ENCODE data around the gene TNFRSF8.

Gene TNFRSF8

DNA sequence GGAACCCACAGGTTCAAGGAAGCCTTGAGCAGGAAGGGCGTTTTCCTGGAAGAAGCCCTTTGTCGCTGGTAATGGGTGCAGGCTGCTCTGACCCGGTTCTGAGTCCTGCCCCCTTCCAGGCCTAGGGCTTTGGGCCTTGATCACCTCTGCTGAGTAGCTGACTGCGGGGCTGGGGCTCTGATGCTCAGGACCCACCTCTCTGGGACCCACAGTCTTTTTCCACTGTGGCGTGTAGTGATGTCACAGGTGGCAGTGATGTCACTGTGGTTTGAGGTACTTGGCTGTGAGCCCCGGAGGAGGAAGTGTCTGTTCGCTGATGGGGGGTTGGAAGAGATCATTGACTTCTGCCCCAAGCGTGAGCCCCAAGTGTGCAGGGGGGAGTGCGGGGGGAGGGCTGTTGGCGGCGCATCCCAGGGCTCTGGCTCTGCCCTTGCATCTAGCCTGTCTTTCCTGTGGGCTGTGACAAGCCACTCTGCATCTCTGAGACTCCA, 110.6 kb downstream of the TNFRSF8 start:
- peak; percentile 69 to 91 for DNase-seq (ENCODE audit: low read depth in 2 of 2)

DNA sequence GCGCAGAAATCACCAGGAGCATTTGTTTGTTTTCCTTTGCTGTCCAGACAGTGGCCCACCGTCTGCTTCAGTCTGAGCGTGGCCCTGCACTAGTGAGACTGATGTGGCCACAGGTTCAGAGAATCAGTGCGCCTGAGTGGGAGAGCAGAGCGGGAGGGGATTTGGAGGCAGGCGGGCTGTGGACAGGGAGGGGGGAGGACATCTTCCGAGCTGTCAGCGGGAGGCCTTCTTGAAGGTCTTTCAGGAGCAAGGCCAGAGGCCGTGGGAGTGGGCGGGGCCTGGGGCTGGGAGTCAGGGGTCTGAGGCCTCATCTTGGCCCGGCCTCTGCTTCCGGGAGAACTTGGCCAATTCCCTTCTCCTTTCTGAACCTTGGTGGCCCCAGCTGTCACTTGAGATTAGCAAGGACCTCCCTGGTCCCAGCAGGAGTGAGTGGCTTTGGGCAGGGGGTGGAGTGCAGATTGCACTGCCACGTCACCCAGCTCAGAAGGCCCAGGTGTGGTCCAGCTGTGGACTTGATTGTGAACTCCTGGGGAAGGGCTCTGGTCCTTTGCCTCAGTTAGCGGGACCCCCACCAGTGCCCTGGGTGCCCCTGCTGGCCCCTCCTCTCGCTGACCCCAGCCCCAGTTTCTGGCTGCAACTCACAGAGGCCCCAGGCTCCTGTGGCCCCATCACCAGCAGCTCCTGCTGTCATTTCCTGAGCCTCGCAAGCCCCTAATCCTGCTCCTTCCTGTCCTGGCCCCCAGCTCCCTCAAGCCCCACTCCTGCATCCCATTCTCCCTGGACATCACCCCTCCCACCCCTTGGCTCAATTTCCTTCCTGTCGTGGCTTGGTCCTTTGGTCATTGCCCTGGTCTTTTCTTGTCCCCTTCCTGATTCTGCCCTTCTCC, 112.1 kb downstream of the TNFRSF8 start:
- no peak for DNase-seq (ENCODE audit: low read depth in 2 of 2)

DNA sequence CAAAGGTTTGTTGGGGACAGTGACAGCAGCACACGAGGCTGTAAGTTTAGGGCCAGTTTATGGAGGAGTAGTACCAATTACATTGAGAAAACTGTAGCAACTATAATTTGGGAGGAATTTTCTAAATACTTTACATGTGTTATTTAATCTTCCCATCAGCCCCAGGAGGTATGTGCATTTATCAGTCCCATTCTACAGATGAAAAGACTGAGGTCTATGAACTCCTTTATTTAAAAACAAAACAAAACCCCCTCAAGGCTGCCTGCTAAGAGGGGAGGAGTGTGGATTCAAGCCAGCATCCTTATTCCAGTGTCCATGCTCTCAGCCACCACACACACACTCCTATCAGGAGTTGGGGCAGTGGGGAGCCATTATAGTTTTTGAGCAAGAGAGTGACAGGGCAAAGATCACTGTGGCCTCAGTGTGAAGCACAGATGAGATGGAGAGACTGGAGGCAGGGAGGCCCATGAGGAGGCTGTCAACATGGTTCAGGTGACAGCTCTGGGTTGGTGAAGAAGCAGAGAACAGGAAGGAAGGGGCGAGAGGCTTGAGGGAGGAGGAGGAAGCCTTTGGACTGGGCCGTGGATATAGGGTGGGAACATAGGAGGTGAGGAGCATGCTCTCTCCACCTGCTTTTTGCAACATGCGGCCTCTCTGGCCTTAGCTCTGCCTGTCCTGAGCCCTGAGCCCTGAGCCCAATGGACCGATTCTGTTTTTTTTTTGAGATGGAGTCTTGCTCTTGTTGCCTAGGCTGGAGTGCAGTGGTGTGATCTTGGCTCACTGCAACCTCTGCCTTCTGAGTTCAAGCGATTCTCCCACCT, 113.4 kb downstream of the TNFRSF8 start:
- DNase-seq (ENCODE audit: low read depth in 2 of 2) = no peak

DNA sequence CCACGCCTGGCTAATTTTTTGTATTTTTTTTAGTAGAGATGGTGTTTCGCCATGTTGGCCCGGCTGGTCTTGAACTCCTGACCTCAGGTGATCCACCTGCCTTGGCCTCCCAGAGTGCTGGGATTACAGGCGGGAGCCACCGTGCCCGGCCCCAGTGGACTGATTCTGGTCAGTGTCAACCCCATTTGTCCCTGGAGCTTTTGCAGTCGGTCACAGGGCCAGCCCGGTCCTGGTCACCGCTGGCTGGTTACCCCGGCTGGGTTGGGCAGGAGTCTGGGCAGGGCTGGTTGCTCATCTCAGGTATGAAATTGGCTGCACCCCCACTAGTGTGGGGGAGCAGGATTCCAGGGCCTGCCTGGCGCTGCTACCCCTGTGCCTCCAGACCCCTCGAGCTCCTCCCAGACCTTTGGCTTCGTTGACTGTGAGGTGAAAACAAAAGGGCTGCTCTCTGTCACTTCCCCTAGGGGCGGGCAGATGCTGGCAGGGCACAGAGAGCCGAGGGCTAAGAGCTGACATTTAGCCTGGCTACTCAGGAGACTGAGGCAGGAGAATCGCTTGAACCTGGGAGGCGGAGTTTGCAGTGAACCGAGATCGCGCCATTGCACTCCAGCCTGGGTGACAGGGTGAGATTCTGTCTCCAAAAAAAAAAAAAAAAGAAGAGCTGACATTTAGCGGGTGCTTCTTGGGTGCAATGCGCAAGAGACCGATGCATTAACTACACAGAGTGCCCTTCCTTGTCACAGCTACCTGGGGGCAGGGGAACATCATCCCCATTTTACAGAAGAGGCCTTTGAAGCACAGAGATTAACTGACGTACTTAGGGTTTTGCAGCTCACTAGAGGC, 114.3 kb downstream of the TNFRSF8 start:
- no peak for DNase-seq (ENCODE audit: low read depth in 2 of 2)

DNA sequence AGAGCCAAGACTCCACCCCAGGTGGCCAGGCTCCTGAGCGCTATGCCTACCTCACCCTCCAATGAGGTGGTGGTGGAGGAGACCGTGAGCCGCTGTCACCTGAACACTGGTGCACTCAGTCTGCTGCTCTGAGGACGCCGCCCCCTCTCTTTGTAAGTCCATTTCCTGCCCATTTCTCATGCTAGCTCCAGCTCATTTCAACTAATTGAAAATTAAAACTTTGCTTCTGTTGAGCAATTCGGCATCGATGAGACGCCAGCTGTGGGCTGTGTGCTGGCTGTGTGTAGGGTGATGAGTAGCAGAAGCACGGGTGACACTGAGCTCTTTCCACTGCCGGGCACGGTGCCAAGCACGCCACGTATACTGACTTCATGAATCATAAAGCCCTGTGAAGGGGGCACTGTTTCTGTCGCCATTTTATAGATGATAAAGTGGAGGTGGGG, 114.9 kb downstream of the TNFRSF8 start:
- peak; percentile 79 to 94 for DNase-seq (ENCODE audit: low read depth in 2 of 2)

DNA sequence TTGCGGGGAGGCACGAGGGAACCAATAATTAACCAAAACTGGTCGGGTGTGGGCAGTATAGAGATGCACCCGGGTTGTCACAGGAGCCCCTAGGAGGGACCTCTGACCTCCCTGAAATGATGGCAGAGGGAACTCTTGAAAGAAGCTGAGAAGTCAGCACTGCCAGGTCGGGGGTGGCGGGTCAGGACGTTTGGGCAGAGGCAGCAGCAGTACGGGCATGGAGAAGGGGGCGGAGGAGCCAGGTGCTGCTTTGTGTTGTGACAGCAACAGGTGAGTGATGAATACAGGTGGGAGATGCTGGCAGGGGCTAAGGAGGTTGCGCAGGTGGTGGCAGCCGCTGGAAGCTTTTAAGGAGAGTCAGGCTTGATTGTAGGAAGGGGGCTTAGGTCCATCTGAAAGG, 115.4 kb downstream of the TNFRSF8 start:
- DNase-seq (ENCODE audit: low read depth in 2 of 2) = no peak

DNA sequence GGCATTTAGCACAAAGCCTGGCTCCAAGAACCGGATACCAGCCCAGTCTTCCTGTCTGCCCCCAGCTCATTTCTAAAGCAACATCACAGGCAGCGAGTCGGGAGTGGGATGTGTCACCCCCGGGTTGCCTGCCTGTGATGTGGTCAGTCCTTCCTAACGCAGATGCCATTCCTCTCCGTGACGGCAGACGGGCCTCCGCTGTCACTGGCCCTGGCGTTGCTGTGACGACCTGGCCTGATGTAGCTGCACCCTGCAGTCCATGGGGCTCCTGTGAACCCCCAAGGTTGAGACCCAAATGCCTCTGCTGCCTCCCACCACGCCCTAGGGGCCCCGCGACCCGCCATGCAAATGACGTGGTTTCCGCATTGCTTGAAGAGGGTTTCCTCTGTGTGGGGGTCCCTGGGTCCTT, 116.0 kb downstream of the TNFRSF8 start:
- DNase-seq (ENCODE audit: low read depth in 2 of 2) = peak; percentile 75 to 77

DNA sequence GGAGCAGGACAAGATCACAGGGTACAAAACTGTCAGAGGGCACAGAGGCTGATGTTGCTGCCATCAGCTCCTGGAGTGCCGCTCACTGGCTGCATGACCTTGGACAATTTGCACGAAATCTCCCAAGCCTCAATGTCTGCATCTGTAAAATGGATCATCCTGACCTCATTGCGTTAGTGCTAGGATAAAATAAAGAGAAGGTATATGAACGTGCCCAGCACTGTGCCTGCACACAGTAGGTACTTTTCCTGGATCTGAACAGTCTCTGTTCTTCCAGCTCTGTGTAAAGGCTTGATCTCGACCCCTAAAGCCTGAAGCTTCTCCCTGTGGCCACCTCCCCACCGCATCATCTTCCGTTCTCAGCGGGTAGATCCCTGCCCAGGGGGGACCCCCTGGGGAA, 116.6 kb downstream of the TNFRSF8 start:
- DNase-seq (ENCODE audit: low read depth in 2 of 2) = no peak

DNA sequence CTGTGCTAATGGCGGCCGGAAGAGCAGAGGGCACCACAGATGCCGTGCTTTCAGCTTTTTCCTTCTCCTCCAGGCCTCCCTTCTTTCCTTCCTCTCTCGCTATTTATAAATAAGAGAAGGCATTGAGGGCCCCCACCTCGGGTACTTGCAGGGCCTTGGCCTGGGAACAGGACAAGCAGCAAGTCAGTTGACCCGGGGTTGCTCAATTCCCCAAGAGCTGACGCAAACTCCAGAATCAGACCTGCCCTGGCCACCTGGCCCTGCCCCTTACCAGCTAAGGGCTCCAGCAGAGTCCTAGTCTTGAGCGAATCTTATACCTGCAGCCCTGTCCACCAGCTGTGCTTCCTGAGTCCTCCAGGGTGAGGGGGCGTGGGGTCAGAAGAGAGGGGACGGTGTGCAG, 117.2 kb downstream of the TNFRSF8 start:
- no peak for DNase-seq (ENCODE audit: low read depth in 2 of 2)

DNA sequence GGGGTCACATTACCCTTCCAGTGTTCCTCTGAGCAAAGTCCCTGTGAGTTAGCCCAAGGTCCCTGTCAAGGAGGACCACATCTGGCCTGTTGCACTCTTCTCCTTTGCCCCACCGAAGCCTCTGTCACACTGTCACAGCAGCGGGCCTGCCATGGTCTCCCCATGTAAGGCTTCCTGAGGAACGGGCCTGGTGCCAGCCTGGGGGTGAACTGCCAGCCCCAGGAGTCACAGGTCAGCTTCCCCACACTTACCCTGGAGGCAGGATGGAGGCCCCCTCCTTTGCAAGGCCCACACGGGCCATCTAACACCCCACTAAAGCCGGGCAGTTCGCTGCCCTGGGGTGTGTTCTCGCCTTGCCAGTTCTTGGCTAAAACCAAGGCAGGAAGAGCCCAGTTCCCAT, 117.8 kb downstream of the TNFRSF8 start:
- DNase-seq (ENCODE audit: low read depth in 2 of 2) = no peak

DNA sequence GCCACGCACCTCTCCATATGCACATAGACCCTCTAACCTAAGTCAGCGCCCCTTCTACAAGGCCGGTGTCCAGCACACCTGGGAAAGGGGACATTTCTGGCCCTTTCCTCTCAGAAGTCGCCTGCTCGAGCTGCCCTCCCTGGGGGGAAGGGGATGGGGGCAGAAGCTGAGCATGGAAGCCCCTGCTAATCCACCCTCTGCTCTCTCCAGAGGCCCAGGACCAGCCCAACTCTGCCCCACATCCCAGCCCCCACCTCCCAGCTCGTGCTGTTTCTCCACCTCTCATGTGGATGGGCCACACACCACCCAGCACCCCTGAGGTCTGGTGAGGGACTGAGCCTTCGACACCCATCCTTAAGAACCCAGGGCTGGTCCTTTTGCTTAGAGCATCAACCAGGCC, 118.5 kb downstream of the TNFRSF8 start:
- DNase-seq (ENCODE audit: low read depth in 2 of 2) = no peak

DNA sequence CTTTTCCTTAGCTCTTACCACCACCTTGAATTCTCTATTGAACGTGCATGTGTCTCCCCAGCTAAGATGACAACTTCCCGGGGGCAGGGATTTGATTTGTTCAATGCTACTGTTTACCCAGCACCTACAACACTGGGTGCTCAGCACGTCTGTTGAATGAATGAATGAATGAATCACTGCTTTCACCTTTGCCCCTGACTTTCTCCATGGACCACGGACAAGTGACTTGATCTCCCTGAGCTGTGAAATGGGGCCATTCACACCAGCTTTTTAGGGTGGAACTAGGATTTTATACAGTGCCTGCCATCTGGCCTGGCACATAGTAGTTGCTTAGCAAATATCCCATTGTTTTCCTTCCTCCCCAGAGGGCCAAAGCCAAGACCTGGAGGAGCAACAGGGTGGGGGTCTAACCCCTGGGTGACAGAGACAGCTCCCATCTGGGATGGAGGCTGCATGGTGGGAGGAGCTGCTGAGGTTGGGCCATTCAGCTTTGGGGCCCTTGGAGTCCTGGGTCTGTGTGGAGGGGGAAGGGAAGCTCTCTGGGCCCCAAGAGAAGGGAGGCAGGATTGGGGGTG, 119.4 kb downstream of the TNFRSF8 start:
- no peak for DNase-seq (ENCODE audit: low read depth in 2 of 2)

DNA sequence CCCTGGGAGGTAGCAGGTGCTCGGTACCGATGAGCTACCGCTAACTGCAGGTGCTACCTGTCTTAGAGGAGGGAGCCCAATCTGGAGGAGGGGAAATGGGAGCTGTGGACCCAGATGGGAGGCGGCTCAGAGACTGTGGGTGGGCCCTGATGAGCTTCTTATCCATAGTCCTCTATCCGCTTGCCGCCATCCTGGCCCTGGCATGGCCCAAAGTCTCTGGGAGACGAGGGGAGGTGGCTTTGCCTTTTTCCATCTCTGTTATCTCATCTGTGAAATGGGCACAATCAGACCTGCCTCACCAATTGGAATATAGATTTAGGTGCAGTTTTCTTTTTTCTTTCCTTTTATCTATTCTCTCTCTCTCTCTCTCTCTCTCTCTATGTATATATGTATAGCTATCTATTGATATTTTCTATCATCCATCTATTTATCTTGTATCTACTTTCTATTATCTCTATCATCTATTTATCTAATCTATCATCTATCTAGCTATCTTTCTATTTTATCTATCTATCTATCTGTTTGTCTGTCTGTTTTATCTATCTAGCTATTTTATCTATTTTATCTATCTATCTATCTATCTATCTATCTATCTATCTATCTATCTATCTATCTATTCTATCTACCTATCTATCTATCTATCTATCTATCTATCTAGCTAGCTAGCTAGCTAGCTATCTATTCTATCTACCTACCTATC, 120.1 kb downstream of the TNFRSF8 start:
- no peak for DNase-seq (ENCODE audit: low read depth in 2 of 2)

DNA sequence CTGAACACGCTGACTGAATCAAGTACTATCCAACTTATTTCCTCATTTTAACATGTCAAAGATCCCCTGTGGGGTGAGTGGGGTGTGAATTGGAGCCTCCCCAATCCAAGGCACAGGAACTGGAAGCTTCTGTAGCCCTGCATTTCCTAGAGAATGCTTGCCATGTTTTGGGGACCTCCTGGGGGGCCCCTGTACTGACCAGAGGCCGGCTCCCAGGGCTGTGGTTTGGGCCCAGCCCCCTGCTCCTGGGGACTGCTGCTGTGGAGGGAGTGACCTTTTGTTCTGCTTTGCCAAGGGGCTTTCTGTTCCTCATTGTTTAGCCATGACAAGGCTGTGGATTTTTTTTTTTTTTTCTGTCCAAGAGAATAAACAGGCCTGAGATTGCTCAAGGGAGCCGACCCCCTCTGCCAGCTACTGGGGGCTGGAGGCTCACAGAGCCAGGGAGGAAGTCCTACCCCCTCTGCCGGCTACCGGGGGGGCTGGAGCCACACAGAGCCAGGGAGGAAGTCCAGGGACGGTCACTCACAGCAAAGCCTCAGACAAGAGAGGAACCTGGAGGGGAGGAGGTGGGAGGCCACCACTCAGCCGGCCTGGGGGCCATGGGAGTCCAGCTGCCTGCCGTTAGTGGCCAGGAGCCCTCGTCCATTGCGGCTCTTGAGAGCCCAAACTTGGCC, 121.0 kb downstream of the TNFRSF8 start:
- no peak for DNase-seq (ENCODE audit: low read depth in 2 of 2)

DNA sequence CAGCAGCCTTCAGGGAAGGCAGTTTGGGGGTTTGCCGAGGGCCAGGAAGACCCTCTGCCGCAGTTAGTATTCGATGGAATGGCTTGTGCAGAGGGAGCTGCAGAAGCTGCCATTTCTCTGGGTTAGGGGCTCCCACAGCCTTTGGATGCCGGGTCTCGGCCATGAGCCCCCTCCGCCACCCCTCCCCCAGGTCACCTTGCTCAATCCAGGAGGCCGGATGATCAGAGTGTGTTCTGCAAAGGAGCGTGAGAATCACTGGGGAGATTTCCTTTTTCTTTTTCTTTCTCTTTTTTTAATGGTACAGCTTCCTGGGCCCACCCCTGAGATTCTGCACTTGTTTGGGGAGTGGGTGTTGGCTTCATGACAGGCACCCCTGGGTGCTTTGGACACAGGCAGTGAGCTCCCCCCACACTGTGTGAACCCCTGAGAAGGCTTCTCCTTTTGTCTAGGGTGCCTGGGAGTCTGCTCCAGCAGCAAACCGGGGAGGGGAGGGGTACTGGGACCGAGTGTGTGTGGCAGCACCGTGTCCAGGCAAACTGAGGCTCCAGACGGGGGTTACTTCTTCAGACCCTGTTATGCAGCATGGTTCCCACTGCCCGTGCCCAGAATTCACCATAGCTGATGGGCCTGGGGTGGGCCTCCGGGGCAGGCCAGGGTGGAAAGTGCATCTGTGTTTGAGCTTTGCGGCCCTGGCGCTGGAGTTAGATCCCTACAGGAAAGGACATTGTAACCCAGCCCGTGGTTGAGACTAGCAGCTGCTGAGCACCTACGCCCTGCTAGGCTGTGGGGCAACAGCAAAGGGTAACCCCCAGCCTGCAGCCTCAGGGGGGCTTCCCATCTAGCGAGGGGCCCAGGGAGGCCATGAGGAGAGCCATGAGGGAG, 122.2 kb downstream of the TNFRSF8 start:
- no peak for DNase-seq (ENCODE audit: low read depth in 2 of 2)

DNA sequence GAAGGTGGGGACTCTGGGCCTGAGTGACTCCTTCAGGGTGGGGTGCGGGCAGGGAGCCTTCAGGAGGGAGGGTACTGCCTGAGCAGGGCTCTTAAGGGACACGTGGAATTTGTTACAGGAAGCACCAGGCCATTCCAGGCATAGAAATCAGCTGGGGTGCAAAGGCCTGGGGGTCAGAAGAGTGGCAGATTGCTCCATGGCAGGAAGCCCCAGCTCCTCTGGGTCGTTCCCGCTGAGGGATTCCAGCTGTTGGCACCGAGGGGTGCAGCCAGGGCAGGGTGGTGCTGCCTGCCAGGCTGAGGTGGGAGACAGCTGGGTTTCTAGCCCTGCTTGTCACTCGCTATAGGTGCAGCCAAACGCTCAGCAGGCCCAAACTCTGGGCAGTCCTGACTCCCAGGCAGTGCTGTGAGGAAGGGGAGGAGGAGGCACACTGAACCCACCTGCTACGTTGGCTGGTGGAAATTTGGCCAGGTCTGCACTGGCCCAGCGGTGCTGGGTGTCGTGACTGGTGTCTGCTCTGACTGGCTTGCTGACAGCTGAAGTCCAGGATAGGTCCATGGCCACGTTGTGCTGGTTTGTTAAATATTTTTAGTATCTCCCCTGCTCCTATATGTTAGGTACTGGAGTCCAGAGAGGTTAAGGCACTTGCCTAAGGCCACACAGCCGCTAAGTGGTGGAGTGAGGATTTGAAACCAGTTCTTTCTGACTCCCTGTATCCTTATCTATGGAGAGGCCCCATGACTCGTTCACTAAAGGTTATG, 123.0 kb downstream of the TNFRSF8 start:
- DNase-seq (ENCODE audit: low read depth in 2 of 2) = no peak

DNA sequence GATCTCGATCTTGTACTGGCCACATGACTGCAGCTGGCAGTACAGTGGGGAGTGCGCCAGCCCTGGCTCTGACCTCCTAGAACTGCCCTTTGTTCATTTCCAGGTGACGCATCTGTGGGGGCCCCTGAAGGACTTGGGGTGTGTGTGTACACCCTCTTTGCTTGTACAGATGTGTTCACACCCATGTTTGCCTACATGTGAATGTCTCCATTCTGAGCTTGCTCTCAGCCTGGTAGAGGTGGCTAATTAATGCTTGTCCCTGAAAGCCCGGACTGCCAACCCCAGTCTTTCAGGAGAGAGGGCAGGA, 123.5 kb downstream of the TNFRSF8 start:
- DNase-seq (ENCODE audit: low read depth in 2 of 2) = no peak

DNA sequence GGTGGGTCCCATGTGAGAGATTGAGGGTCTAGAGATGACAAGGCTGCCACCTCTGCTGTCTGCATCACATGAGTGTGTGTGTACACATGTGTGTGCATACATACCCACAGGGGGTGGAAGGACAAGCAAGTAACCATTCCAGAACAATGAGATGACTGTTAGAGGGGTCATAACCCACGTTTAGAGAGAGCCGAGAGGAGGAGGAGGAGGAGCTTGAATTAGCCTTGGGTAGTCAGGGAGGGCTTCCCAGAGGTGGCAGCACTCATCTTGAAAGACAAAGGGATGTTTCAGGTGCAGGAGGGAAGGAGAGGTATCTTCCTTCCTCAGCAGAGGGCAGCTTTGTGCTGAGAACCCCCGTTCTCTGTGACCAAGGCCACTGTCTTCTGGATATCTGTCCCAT, 125.0 kb downstream of the TNFRSF8 start:
- no peak for DNase-seq (ENCODE audit: low read depth in 2 of 2)
